ENCODE data around the gene GLYATL1. TPM values are rescaled to one million over a fixed set of nuclear protein-coding genes. Genes with fewer than 3 reads are reported as not detected.

Gene GLYATL1
- total and polyA plus RNA-seq, 10 of the 15 experiments (the other 5 are each of a cell fraction or from before 2014, with no cell fraction given): not detected

- Histone ChIP-seq H3K4me1 (ENCODE audit: control insufficient read depth, insufficient read depth, low read length) (no peaks in the 10 kb centered on the region), H3K36me3 (ENCODE audit: control insufficient read depth in 2 of 2, insufficient read depth in 2 of 2, low read length in 1 of 2) (no peaks in the 10 kb centered on the region), H2AFZ (ENCODE audit: control insufficient read depth, low read depth, low read length) (no peak overlapping the region), H3K9ac (ENCODE audit: control insufficient read depth, insufficient read depth, low read length) (no peak overlapping the region), H3K79me2 (ENCODE audit: control insufficient read depth, insufficient read depth, low read length) (no peaks in the 10 kb centered on the region), H3K9me3 (replicated peaks; ENCODE audit: control insufficient read depth, insufficient read depth, low read length) (no peaks in the 10 kb centered on the region), H3K4me2 (ENCODE audit: control insufficient read depth, insufficient read depth) (no peak overlapping the region), H3K27ac (ENCODE audit: control insufficient read depth, insufficient read depth) (no peak overlapping the region), H3K4me3 (no peak overlapping the region), H4K20me1 (ENCODE audit: control insufficient read depth, insufficient read depth) (no peaks in the 10 kb centered on the region), H3K27me3 (replicated peaks in 1 of 2; ENCODE audit: control insufficient read depth in 2 of 2, insufficient read depth in 2 of 2, low read length in 1 of 2) (no peaks in the 10 kb centered on the region)
- in situ Hi-C loops (cut with MboI) (no loop called here), intact Hi-C loops (cut with micrococcal nuclease; ENCODE audit: unreplicated experiment) (no loop called here)
- no peak for TF ChIP-seq ETV6 (conservative IDR thresholded peaks at IDR 0.05 in 1 of 2, IDR thresholded peaks at IDR 0.05 in 1 of 2; ENCODE audit: borderline replicate concordance in 1 of 2, low read depth in 1 of 2)
- no peak for TF ChIP-seq MTA3 (IDR thresholded peaks at IDR 0.05; ENCODE audit: borderline replicate concordance, low read length)
- TF ChIP-seq FOXM1 (IDR thresholded peaks at IDR 0.05; ENCODE audit: low read depth, low read length): no peak
- no peak for TF ChIP-seq ZNF384 (IDR thresholded peaks at IDR 0.05; ENCODE audit: borderline replicate concordance, low read depth, low read length)
- no peak for TF ChIP-seq BCLAF1 (IDR thresholded peaks at IDR 0.05)
- TF ChIP-seq ELK1 (IDR thresholded peaks at IDR 0.05; ENCODE audit: low read depth, low read length): no peak
- TF ChIP-seq MEF2A (IDR thresholded peaks at IDR 0.05; ENCODE audit: insufficient read depth, low read depth, low read length): no peak
- no peak for TF ChIP-seq SREBF2 (IDR thresholded peaks at IDR 0.05; ENCODE audit: low read length)
- TF ChIP-seq TCF3 (IDR thresholded peaks at IDR 0.05; ENCODE audit: borderline replicate concordance, insufficient read depth, low read depth, low read length): no peak
- TF ChIP-seq ZNF622 (IDR thresholded peaks at IDR 0.05): no peak
- TF ChIP-seq CEBPZ (IDR thresholded peaks at IDR 0.05; ENCODE audit: low read depth, low read length): no peak
- no peak for TF ChIP-seq LARP7 (IDR thresholded peaks at IDR 0.05)
- TF ChIP-seq RUNX3 (IDR thresholded peaks at IDR 0.05; ENCODE audit: low read length): no peak
- TF ChIP-seq MEF2B (IDR thresholded peaks at IDR 0.05; ENCODE audit: partially characterized antibody, poor library complexity, severe bottlenecking): no peak
- no peak for TF ChIP-seq BCL11A (IDR thresholded peaks at IDR 0.05; ENCODE audit: low read depth, low read length)
- DNase-seq (ENCODE audit: low read depth, low spot score) (no peak), FAIRE-seq (no peak), ATAC-seq (no peak)
- CTCF ChIA-PET: no interaction called here
- SMC1A ChIA-PET (ENCODE audit: uncharacterized antibody, unreplicated experiment): interaction anchor here (0.8 kb wide), 1 partner anchor 178 kb away, joined by 3 read pairs; no protein-coding TSS in a partner anchor
- no TSS peak for BruUV-seq (replicated peaks)
- RAD21 ChIA-PET (ENCODE audit: unreplicated experiment): no interaction called here
- 37% methylated on average over 8 of the region's 8 CpGs for WGBS (ENCODE audit: insufficient coverage, insufficient replicate concordance, low lambda C conversion rate, missing lambda C conversion rate)
- POLR2A ChIA-PET: no interaction called here
Measured at GRCh38 chr11:58980159-58980843, 41.0 kb downstream of the GLYATL1 start.
